Measurements from ENCODE around the gene C16orf95. TPM values are rescaled to one million over a fixed set of nuclear protein-coding genes. Genes with fewer than 3 reads are reported as not detected.
"Not testable (repeated sequence)": the region's sequence is repeated elsewhere in the genome, so short reads cannot be mapped to it uniquely, and the experiment has no call there.

Gene C16orf95
- total and polyA plus RNA-seq, 2 experiments from 2014 or later, result 4.7 to 6.6 TPM

GRCh38 chr16:87365021-87365713 lies 48.0 kb upstream of the C16orf95 start:
- Histone ChIP-seq H3K4me2 (no peak overlapping the region), H3K27me3 (no peaks in the 10 kb centered on the region), H3K9me3 (ENCODE audit: low read depth) (no peaks in the 10 kb centered on the region), H2AFZ (no peak overlapping the region), H3K4me3 (no peak overlapping the region), H3K9me2 (replicated peaks; ENCODE audit: insufficient read depth) (no peaks in the 10 kb centered on the region), H3K4me1 (ENCODE audit: insufficient read depth) (peaks cover 11% of the 10 kb centered on the region), H3K36me3 (replicated peaks; ENCODE audit: insufficient read depth, low read depth) (no peaks in the 10 kb centered on the region), H3K27ac (no peak overlapping the region), H4K20me1 (ENCODE audit: insufficient read depth, poor library complexity, severe bottlenecking) (peaks cover 49% of the 10 kb centered on the region), H3K79me2 (peaks cover 77% of the 10 kb centered on the region)
- 92% methylated on average over 13 of the region's 13 CpGs for WGBS (ENCODE audit: low lambda C conversion rate, missing lambda C conversion rate)
- DNase-seq (ENCODE audit: low spot score), result no peak
- TF ChIP-seq CTCF (IDR thresholded peaks at IDR 0.05; ENCODE audit: poor library complexity), result no peak

GRCh38 chr16:87363771-87364455 lies 46.7 kb upstream of the C16orf95 start:
- Histone ChIP-seq H3K9me2 (replicated peaks; ENCODE audit: insufficient read depth) (no peaks in the 10 kb centered on the region), H4K20me1 (ENCODE audit: insufficient read depth, poor library complexity, severe bottlenecking) (peaks cover 37% of the 10 kb centered on the region), H3K4me3 (no peak overlapping the region), H3K4me1 (ENCODE audit: insufficient read depth) (peaks cover 11% of the 10 kb centered on the region), H3K4me2 (peak overlapping the region; percentile 52), H2AFZ (no peak overlapping the region), H3K36me3 (replicated peaks; ENCODE audit: insufficient read depth, low read depth) (no peaks in the 10 kb centered on the region), H3K9me3 (ENCODE audit: low read depth) (no peaks in the 10 kb centered on the region), H3K79me2 (peaks cover 66% of the 10 kb centered on the region), H3K27ac (peak overlapping the region; percentile 48), H3K27me3 (no peaks in the 10 kb centered on the region)
- TF ChIP-seq CTCF (IDR thresholded peaks at IDR 0.05; ENCODE audit: poor library complexity) (no peak), EZH2 (IDR thresholded peaks at IDR 0.05; ENCODE audit: borderline replicate concordance) (no peak), EZH2phosphoT487 (IDR thresholded peaks at IDR 0.05; ENCODE audit: low read depth, severe bottlenecking, unreplicated experiment) (no peak)
- 58% methylated on average over 16 of the region's 17 CpGs for WGBS (ENCODE audit: low lambda C conversion rate, missing lambda C conversion rate)
- DNase-seq (ENCODE audit: low spot score), result no peak

- H3K4me3 ChIP-seq; H3K27me3 ChIP-seq; H3K9me3 ChIP-seq (ENCODE audit: low read depth); H2AFZ ChIP-seq; H3K9me2 ChIP-seq (replicated peaks; ENCODE audit: insufficient read depth); H3K36me3 ChIP-seq (replicated peaks; ENCODE audit: insufficient read depth, low read depth); DNase-seq (ENCODE audit: low spot score): not testable (repeated sequence)
- H3K4me2 ChIP-seq, result peak overlapping the region; percentile 52
- H3K79me2 ChIP-seq, result peaks cover 56% of the 10 kb centered on the region
- H4K20me1 ChIP-seq (ENCODE audit: insufficient read depth, poor library complexity, severe bottlenecking), result peaks cover 30% of the 10 kb centered on the region
- peaks cover 11% of the 10 kb centered on the region for H3K4me1 ChIP-seq (ENCODE audit: insufficient read depth)
- WGBS (ENCODE audit: low lambda C conversion rate, missing lambda C conversion rate), result 93% methylated on average over 13 of the region's 13 CpGs
- H3K27ac ChIP-seq, result peak overlapping the region; percentile 48
Measured at GRCh38 chr16:87362828-87363559, 45.8 kb upstream of the C16orf95 start.

Measured in hepatocyte (in vitro differentiated cells).